ENCODE measurements around the gene RAB31.

DNA sequence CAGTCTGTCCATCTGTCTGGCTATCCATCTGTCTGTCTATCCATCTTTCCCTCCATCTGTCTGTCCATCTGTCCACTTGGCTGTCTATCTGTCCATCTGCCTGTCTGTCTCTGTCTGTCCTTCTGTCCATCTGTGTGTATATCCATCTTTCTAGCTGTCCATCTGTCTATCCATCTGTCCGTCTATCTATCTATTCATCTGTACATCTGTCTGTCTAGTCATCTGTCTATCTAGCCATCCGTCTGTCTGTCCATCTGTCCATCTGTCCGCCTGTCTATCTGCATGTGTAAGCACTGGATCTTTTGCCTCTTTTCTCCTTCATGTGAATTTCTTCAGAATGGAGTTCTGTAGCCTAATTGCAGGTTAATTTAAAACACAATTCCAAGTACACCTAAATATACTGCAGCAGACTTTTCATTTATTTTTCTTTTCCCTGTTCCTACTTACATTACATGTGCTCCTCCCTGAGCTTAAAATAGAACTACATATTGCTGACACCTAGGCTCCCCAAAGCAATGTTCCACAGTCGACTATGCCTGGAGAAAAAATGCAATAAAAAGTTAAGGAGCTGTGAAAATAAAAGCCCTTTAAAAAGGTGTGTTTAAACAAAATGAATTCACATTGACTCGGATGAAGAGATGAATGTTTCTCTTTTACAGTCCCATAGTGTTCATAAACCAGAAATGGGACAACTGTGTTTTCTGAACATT lies 140.2 kb downstream of the RAB31 start:
- TF ChIP-seq CTCF (IDR thresholded peaks at IDR 0.05) (no peak), POLR2A (IDR thresholded peaks at IDR 0.05) (no peak)
